Measurements from ENCODE around the gene JARID2.
"Not testable (repeated sequence)": the region's sequence is repeated elsewhere in the genome, so short reads cannot be mapped to it uniquely, and the experiment has no call there.

The JARID2 gene

DNA sequence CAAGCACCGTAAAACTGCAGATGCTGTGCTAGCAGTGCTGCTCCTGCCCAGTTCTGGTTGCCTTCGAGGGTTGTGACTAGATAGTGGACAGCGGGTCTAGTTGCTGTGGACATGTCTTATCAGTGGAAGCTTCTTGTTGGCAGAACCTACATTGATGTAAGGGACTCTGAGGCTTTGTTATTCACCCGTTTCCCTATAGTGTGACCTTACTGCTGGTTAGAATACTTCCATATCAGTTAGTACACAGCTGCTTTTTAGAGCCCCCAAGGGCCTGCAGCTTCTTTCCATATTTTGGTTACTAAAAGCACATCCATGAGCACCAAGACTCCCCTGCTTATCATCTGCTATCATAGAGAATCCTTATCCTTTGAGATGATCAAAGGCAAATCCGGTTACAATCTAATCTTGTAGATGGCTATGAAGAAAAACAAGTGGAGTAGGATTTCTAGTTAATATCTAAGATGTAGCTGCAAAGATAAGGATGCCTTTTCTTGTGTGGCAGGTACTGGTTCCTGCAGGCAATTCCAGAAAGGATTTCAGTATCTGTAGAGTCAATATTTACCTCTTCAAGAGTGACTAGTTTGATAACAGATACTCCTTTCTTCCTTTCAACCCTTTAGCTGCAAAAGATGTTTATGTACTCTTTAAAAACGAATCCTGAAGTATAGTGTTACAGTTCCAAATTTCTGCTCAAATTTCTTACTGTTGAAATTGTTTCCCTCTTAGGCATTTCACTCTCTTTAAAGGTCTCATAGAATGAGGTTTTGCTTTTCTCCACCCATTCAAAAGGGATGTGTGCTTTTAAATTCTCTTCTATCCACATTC is 163.6 kb downstream of the JARID2 start:
- DNase-seq (ENCODE audit: low read depth) = no peak
- TF ChIP-seq CTCF (conservative IDR thresholded peaks at IDR 0.05; ENCODE audit: low read depth, low read length) = no peak

DNA sequence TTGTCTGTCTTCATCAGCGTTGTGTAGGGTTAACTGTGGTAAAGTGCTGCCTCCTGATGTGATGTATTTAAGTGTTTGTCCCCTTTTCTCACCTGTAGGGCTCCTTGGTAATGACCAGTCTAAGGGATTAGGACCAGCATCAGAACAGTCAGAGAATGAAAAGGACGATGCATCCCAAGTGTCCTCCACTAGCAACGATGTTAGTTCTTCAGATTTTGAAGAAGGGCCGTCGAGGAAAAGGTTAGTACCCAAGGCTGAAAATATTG is 164.2 kb downstream of the JARID2 start:
- no peak for DNase-seq (ENCODE audit: low read depth)
- TF ChIP-seq CTCF (conservative IDR thresholded peaks at IDR 0.05; ENCODE audit: low read depth, low read length) = no peak
- H3K4me3 ChIP-seq (ENCODE audit: low read length) = no peak overlapping the region

More for the DNA sequence above, 163.6 kb downstream of the JARID2 start:
- no peak overlapping the region for H3K4me3 ChIP-seq (ENCODE audit: low read length)

DNA sequence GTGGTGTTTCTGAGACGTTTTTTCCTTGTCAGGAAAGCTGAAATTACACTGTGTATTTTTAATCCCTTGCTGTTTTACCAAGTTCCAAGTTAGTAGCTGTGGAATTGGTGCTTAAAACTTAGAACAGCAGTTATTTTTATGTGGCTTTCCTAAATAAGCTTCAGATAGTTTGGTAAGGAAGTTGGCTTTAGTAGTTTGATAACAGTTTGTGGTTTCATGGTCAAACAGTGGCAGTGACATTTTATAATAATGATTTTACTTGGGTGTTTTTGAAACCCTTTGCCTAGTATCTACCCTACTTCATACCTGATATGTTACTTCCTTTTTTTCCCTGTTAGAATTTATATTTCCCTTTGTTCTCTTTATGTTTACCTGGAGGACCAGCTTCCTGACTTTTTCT is 164.9 kb downstream of the JARID2 start:
- TF ChIP-seq CTCF (conservative IDR thresholded peaks at IDR 0.05; ENCODE audit: low read depth, low read length) = no peak
- no peak for DNase-seq (ENCODE audit: low read depth)

DNA sequence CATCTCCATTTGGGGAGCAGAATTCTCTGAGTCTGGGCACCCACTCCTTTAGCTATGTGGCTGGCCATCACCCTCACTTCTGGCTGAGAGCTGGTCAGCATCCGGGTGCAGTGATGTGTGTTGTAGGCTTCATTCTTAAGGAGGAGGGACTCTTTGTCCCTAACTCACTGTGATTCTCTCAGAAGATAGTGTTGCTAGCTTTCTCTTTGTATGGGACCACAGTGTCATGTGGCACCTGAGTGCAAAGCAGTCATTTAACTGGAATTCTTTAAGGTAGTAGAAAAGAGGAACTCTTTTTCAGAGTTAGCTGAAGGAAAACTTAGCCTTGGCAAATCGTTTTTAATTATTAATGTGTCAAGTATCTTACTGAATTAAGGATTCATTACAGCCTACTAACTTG is 165.9 kb downstream of the JARID2 start:
- H3K4me3 ChIP-seq (ENCODE audit: low read length) = no peak overlapping the region
- TF ChIP-seq CTCF (conservative IDR thresholded peaks at IDR 0.05; ENCODE audit: low read depth, low read length) = no peak
- no peak for DNase-seq (ENCODE audit: low read depth)

More for the DNA sequence above, 164.9 kb downstream of the JARID2 start:
- H3K4me3 ChIP-seq (ENCODE audit: low read length) = no peak overlapping the region

GRCh38 chr6:15412767-15413166 is 166.9 kb downstream of the JARID2 start:
- no peak overlapping the region for H3K4me3 ChIP-seq (ENCODE audit: low read length)
- TF ChIP-seq CTCF (conservative IDR thresholded peaks at IDR 0.05; ENCODE audit: low read depth, low read length) = no peak
- DNase-seq (ENCODE audit: low read depth) = no peak

GRCh38 chr6:15413466-15414234 is 167.8 kb downstream of the JARID2 start:
- DNase-seq (ENCODE audit: low read depth) = peak; percentile 98
- TF ChIP-seq CTCF (conservative IDR thresholded peaks at IDR 0.05; ENCODE audit: low read depth, low read length) = no peak
- no peak overlapping the region for H3K4me3 ChIP-seq (ENCODE audit: low read length)

DNA sequence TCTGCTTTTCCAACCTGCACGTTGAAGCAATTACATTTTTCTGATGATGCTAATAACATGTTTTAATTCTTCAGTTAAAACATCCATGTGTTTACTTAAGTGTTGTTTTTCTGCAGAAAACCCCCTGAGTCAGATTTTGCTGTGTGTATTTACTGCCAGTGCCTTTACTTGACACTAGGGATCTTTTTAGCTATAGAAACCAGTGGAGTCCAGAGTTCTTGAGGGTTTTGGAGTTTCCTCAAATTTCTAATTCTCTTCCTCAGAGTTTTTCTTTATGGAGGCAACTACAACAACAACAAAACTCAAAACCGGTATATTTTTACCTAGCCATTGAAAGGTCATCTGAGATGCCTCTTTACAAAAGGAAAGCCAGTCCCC is 168.4 kb downstream of the JARID2 start:
- no peak for TF ChIP-seq CTCF (conservative IDR thresholded peaks at IDR 0.05; ENCODE audit: low read depth, low read length)
- no peak overlapping the region for H3K4me3 ChIP-seq (ENCODE audit: low read length)
- DNase-seq (ENCODE audit: low read depth) = no peak

DNA sequence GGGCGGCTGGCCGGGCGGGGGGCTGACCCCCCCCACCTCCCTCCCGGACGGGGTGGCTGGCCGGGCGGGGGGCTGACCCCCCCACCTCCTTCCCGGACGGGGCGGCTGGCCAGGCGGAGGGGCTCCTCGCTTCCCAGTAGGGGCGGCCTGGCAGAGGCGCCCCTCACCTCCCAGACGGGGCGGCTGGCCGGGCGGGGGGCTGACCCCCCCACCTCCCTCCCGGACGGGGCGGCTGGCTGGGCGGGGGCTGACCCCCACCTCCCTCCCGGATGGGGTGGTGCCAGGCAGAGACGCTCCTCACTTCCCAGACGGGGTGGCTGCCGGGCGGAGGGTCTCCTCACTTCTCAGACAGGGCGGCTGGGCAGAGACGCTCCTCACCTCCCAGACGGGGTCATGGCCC is 169.8 kb downstream of the JARID2 start:
- H3K4me3 ChIP-seq (ENCODE audit: low read length); DNase-seq (ENCODE audit: low read depth): not testable (repeated sequence)
